MM.1S (cell line): ENCODE measurements around the gene PITX3.

ENCODE experiments used
- DNase-seq: peaks from one replicate; pipeline ENCODE4 v3.0.0-alpha.2; 2015
- H2AFZ ChIP-seq: fragments of 300-600 bp; sonication (generic); 2 replicates; pipeline ENCODE4 v1.6.0; 2016; ENCODE audit warnings: antibody characterized with exemption, low read length
- H3F3A ChIP-seq: fragments of 300-600 bp; sonication (generic); 2 replicates; pipeline ENCODE4 v1.6.1; 2016; ENCODE audit warnings: mild to moderate bottlenecking, antibody characterized with exemption, low read length, moderate library complexity, mixed read lengths; ENCODE audit not compliant: insufficient read depth
- H3K27ac ChIP-seq: fragments of 300-600 bp; sonication (generic); 2 replicates; pipeline ENCODE4 v1.5.1; 2016; ENCODE audit warnings: mild to moderate bottlenecking, low read length
- H3K27me3 ChIP-seq: fragments of 300-600 bp; sonication (generic); replicated peaks from 2 replicates; pipeline ENCODE4 v1.6.0; 2016; ENCODE audit warnings: low read length; ENCODE audit not compliant: insufficient read depth
- H3K36me3 ChIP-seq: fragments of 300-600 bp; sonication (generic); replicated peaks from 2 replicates; pipeline ENCODE4 v1.6.1; 2016; ENCODE audit warnings: mild to moderate bottlenecking, low read length, mixed read lengths; ENCODE audit not compliant: insufficient read depth
- H3K4me1 ChIP-seq: fragments of 300-600 bp; sonication (generic); 2 replicates; pipeline ENCODE4 v1.6.1; 2016; ENCODE audit warnings: low read length, mixed read lengths
- H3K4me2 ChIP-seq: fragments of 300-600 bp; sonication (generic); 2 replicates; pipeline ENCODE4 v1.6.0; 2016; ENCODE audit warnings: low read depth, low read length
- H3K4me3 ChIP-seq: fragments of 300-600 bp; sonication (generic); 2 replicates; pipeline ENCODE4 v1.5.1; 2016; ENCODE audit warnings: low read length, mixed read lengths
- H3K79me2 ChIP-seq: fragments of 300-600 bp; sonication (generic); 2 replicates; pipeline ENCODE4 v1.6.1; 2016; ENCODE audit warnings: mixed run types, low read length, mixed read lengths
- H3K9ac ChIP-seq: fragments of 300-600 bp; sonication (generic); 2 replicates; pipeline ENCODE4 v1.6.1; 2016; ENCODE audit warnings: low read length, mixed read lengths
- H3K9me2 ChIP-seq: fragments of 300-600 bp; sonication (generic); replicated peaks from 2 replicates; pipeline ENCODE4 v1.6.1; 2016; ENCODE audit warnings: mild to moderate bottlenecking, low read length, mixed read lengths; ENCODE audit not compliant: insufficient read depth
- H3K9me3 ChIP-seq: fragments of 300-600 bp; sonication (generic); replicated peaks from 2 replicates; pipeline ENCODE4 v1.6.1; 2016; ENCODE audit warnings: mild to moderate bottlenecking, low read length, mixed read lengths; ENCODE audit not compliant: insufficient read depth
- H4K20me1 ChIP-seq: fragments of 300-600 bp; sonication (generic); 2 replicates; pipeline ENCODE4 v1.6.1; 2016; ENCODE audit warnings: mild to moderate bottlenecking, low read length, moderate library complexity, mixed read lengths; ENCODE audit not compliant: insufficient read depth
- CTCF ChIP-seq: fragments of 300-600 bp; sonication (generic); IDR thresholded peaks from 2 replicates; pipeline ENCODE4 v1.5.1; 2016; ENCODE audit warnings: antibody characterized with exemption, low read length, mixed read lengths
- EZH2 ChIP-seq: fragments of 300-600 bp; sonication (generic); optimal IDR thresholded peaks from 2 replicates; pipeline ENCODE3; 2017; ENCODE audit warnings: low read depth, mild to moderate bottlenecking, antibody characterized with exemption, low read length, mixed read lengths
- EZH2phosphoT487 ChIP-seq: fragments of 300-600 bp; sonication (generic); IDR thresholded peaks from 2 replicates; pipeline ENCODE4 v1.6.1; 2018; ENCODE audit warnings: antibody characterized with exemption, low read length

Gene PITX3

GRCh38 chr10:102200751-102201640 lies 40.3 kb downstream of the PITX3 start:
- no peak overlapping the region for H3K4me2 ChIP-seq
- H3K79me2 ChIP-seq: no peaks in the 10 kb centered on the region
- H3K4me3 ChIP-seq: no peak overlapping the region
- no peak for DNase-seq
- H3F3A ChIP-seq: no peaks in the 10 kb centered on the region
- no peaks in the 10 kb centered on the region for H3K9me2 ChIP-seq
- no peak overlapping the region for H3K27ac ChIP-seq
- no peaks in the 10 kb centered on the region for H3K36me3 ChIP-seq
- no peak overlapping the region for H2AFZ ChIP-seq
- H3K9ac ChIP-seq: no peak overlapping the region
- H3K4me1 ChIP-seq: peaks cover 17% of the 10 kb centered on the region
- TF ChIP-seq CTCF: no peak
- TF ChIP-seq EZH2: no peak
- no peak for TF ChIP-seq EZH2phosphoT487
- no peaks in the 10 kb centered on the region for H3K9me3 ChIP-seq
- H3K27me3 ChIP-seq: no peaks in the 10 kb centered on the region
- H4K20me1 ChIP-seq: no peaks in the 10 kb centered on the region

GRCh38 chr10:102198027-102198426 lies 43.3 kb downstream of the PITX3 start:
- H2AFZ ChIP-seq: no peak overlapping the region
- no peaks in the 10 kb centered on the region for H3F3A ChIP-seq
- H3K79me2 ChIP-seq: no peaks in the 10 kb centered on the region
- no peak for DNase-seq
- no peak overlapping the region for H3K27ac ChIP-seq
- H3K9ac ChIP-seq: no peak overlapping the region
- no peaks in the 10 kb centered on the region for H3K27me3 ChIP-seq
- H3K9me3 ChIP-seq: no peaks in the 10 kb centered on the region
- H4K20me1 ChIP-seq: no peaks in the 10 kb centered on the region
- peaks cover 10% of the 10 kb centered on the region for H3K4me1 ChIP-seq
- no peaks in the 10 kb centered on the region for H3K9me2 ChIP-seq
- TF ChIP-seq EZH2phosphoT487 (no peak), CTCF (no peak), EZH2 (no peak)
- no peaks in the 10 kb centered on the region for H3K36me3 ChIP-seq
- H3K4me3 ChIP-seq: no peak overlapping the region
- no peak overlapping the region for H3K4me2 ChIP-seq

GRCh38 chr10:102196893-102197292 lies 44.4 kb downstream of the PITX3 start:
- Histone ChIP-seq H4K20me1 (no peaks in the 10 kb centered on the region), H3F3A (no peaks in the 10 kb centered on the region), H3K9me3 (no peaks in the 10 kb centered on the region), H3K4me2 (no peak overlapping the region), H3K27me3 (no peaks in the 10 kb centered on the region), H3K79me2 (no peaks in the 10 kb centered on the region), H3K4me1 (no peaks in the 10 kb centered on the region), H3K27ac (no peak overlapping the region), H3K9ac (no peak overlapping the region), H3K36me3 (no peaks in the 10 kb centered on the region), H2AFZ (no peak overlapping the region), H3K9me2 (no peaks in the 10 kb centered on the region), H3K4me3 (no peak overlapping the region)
- DNase-seq: no peak
- no peak for TF ChIP-seq CTCF
- TF ChIP-seq EZH2: no peak
- no peak for TF ChIP-seq EZH2phosphoT487
